Measurements from ENCODE around the gene TMEM14B. TPM values are rescaled to one million over a fixed set of nuclear protein-coding genes. Genes with fewer than 3 reads are reported as not detected.

Gene TMEM14B
- total and polyA plus RNA-seq, 9 of the 15 experiments (the other 6 are each of a cell fraction or from before 2014, with no cell fraction given), result 174 to 862 (median 263) TPM

DNA sequence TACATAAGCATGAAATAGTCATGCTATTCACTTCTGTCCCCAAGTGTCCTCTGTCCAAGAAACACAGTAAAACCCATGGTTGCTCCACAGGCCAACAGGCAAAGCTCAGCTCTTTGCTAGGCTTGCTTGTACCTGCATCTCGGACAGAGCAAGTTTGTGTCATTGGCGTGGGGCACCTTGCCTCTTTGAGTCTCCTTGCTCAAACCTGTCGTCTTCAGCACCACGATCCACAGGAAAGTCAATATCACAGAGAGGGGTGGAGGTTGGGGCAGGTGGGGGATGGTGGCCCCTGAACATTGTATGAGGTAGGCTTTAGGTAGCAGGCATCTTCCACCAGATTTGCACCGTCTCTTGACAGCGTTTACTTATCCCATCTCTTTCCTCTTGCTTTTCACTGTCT lies 4.1 kb upstream of the TMEM14B start:
- Histone ChIP-seq H3K79me2 (ENCODE audit: control insufficient read depth, insufficient read depth, low read length) (peaks cover 10% of the 10 kb centered on the region), H3K36me3 (ENCODE audit: control insufficient read depth, insufficient read depth, low read length) (peaks cover 3% of the 10 kb centered on the region; the same call in 2 of the 3 replicates), H3K4me1 (replicated peaks in 1 of 2; ENCODE audit: control insufficient read depth in 2 of 2, insufficient read depth in 2 of 2, low read length in 2 of 2) (peaks cover 19 to 22% of the 10 kb centered on the region in 2 experiments), H3K4me2 (ENCODE audit: insufficient read depth, low read length) (no peak overlapping the region), H4K20me1 (replicated peaks; ENCODE audit: control insufficient read depth, insufficient read depth, low read length) (no peaks in the 10 kb centered on the region), H3K9ac (ENCODE audit: insufficient read depth in 1 of 2, low read depth in 2 of 2, low read length in 2 of 2) (no peak overlapping the region), H3K4me3 (no peak overlapping the region), H3K9me3 (replicated peaks; ENCODE audit: control insufficient read depth, insufficient read depth, low read depth, low read length) (no peaks in the 10 kb centered on the region), H3K27me3 (ENCODE audit: control insufficient read depth in 2 of 2, insufficient read depth in 2 of 2, low read length in 2 of 2) (no peaks in the 10 kb centered on the region), H3K27ac (ENCODE audit: extremely low read depth, low read depth, low read length) (no peak overlapping the region), H3K9me1 (ENCODE audit: control insufficient read depth, insufficient read depth, low read length) (no peaks in the 10 kb centered on the region), H2AFZ (ENCODE audit: low read depth, low read length) (no peak overlapping the region)
- CTCF ChIA-PET (ENCODE audit: low intra/inter-chr PET ratio), result no interaction called here
- POLR2A ChIA-PET, result interaction anchor here (0.7 to 1.4 kb wide), 3 partner anchors 13 to 1475 kb away, joined by 3 to 4 read pairs (median 3); no protein-coding TSS in a partner anchor
- no peak for ATAC-seq
- TF ChIP-seq ATF1 (CRISPR knock-in tag; IDR thresholded peaks at IDR 0.05) (no peak), ATF1 (tag; IDR thresholded peaks at IDR 0.05) (no peak), EHMT2 (IDR thresholded peaks at IDR 0.05) (0 out of 2 replicates have a peak, but pooled peaks have one; percentile 23)
- TF ChIP-seq, protein P1, sequence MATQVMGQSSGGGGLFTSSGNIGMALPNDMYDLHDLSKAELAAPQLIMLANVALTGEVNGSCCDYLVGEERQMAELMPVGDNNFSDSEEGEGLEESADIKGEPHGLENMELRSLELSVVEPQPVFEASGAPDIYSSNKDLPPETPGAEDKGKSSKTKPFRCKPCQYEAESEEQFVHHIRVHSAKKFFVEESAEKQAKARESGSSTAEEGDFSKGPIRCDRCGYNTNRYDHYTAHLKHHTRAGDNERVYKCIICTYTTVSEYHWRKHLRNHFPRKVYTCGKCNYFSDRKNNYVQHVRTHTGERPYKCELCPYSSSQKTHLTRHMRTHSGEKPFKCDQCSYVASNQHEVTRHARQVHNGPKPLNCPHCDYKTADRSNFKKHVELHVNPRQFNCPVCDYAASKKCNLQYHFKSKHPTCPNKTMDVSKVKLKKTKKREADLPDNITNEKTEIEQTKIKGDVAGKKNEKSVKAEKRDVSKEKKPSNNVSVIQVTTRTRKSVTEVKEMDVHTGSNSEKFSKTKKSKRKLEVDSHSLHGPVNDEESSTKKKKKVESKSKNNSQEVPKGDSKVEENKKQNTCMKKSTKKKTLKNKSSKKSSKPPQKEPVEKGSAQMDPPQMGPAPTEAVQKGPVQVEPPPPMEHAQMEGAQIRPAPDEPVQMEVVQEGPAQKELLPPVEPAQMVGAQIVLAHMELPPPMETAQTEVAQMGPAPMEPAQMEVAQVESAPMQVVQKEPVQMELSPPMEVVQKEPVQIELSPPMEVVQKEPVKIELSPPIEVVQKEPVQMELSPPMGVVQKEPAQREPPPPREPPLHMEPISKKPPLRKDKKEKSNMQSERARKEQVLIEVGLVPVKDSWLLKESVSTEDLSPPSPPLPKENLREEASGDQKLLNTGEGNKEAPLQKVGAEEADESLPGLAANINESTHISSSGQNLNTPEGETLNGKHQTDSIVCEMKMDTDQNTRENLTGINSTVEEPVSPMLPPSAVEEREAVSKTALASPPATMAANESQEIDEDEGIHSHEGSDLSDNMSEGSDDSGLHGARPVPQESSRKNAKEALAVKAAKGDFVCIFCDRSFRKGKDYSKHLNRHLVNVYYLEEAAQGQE (IDR thresholded peaks at IDR 0.05; ENCODE audit: borderline replicate concordance), result peak; percentile 58
- TF ChIP-seq, protein P1 (CRISPR knock-in tag; IDR thresholded peaks at IDR 0.05; ENCODE audit: low read depth), result no peak
- in situ Hi-C loops (cut with MboI) (no loop called here), intact Hi-C loops (cut with micrococcal nuclease) (no loop called here)
- 54% methylated on average over 6 of the region's 6 CpGs for WGBS (ENCODE audit: insufficient coverage, low coverage, missing lambda C conversion rate)
- FAIRE-seq, result no peak
- BruUV-seq (replicated peaks), result no TSS peak
- peak in 1 of 4 experiments; percentile 1 for DNase-seq (ENCODE audit: extremely low read depth in 1 of 4, low spot score in 3 of 4)
